Testis (tissue), 2 donors: ENCODE data around the gene APOBEC3H.

Experiments used
- CTCF ChIP-seq, 3 experiments: fragments of 450-650 bp in 2 of 3; fragments of 200-600 bp in 1 of 3; sonication (generic) in 1 of 3; IDR thresholded peaks; one replicate each; pipeline ENCODE4 v1.5.1; 2016 to 2019; ENCODE audit warnings: antibody characterized with exemption in 3 of 3, mild to moderate bottlenecking in 2 of 3, moderate library complexity in 1 of 3
- POLR2A ChIP-seq: fragments of 450-650 bp; IDR thresholded peaks from one replicate; pipeline ENCODE4 v1.6.1; 2017; ENCODE audit warnings: antibody characterized with exemption, mild to moderate bottlenecking, moderate library complexity

- TF ChIP-seq CTCF (IDR thresholded peaks at IDR 0.05) = no peak
- no peak for TF ChIP-seq POLR2A
Observed at GRCh38 chr22:39108487-39108886, 11.4 kb downstream of the APOBEC3H start.
